ENCODE data around the gene E2F1.

- TF ChIP-seq POLR2A (IDR thresholded peaks at IDR 0.05) (no peak), POLR2AphosphoS5 (IDR thresholded peaks at IDR 0.05) (no peak), EP300 (IDR thresholded peaks at IDR 0.05) (no peak)
- TF ChIP-seq, protein P1, sequence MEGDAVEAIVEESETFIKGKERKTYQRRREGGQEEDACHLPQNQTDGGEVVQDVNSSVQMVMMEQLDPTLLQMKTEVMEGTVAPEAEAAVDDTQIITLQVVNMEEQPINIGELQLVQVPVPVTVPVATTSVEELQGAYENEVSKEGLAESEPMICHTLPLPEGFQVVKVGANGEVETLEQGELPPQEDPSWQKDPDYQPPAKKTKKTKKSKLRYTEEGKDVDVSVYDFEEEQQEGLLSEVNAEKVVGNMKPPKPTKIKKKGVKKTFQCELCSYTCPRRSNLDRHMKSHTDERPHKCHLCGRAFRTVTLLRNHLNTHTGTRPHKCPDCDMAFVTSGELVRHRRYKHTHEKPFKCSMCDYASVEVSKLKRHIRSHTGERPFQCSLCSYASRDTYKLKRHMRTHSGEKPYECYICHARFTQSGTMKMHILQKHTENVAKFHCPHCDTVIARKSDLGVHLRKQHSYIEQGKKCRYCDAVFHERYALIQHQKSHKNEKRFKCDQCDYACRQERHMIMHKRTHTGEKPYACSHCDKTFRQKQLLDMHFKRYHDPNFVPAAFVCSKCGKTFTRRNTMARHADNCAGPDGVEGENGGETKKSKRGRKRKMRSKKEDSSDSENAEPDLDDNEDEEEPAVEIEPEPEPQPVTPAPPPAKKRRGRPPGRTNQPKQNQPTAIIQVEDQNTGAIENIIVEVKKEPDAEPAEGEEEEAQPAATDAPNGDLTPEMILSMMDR (IDR thresholded peaks at IDR 0.05) = no peak
Observed at GRCh38 chr20:33649201-33649681, 36.9 kb downstream of the E2F1 start.

Data from stomach (tissue), 4 donors.